ENCODE data around the gene AVPR2.

Gene AVPR2

DNA sequence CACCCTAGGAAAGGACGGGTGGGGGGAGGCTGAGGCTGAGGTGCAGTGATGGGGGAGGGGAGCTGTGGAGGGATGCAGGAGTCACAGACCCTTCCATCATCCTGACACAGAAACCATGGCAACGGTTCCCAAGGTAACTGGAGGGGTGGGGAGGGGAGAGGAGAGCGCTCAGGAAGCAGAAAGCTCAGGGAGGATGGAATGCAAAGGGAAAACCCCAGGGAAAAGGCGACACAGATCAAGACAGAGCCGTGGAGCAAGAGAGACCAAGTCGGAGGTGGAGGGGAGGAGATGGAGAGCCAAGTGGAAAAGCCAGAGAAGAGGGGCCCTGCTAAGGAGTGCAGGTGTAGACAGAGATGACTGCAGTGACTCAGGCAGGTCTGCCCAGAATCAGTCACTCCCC is 33.0 kb upstream of the AVPR2 start:
- TF ChIP-seq, protein P1, sequence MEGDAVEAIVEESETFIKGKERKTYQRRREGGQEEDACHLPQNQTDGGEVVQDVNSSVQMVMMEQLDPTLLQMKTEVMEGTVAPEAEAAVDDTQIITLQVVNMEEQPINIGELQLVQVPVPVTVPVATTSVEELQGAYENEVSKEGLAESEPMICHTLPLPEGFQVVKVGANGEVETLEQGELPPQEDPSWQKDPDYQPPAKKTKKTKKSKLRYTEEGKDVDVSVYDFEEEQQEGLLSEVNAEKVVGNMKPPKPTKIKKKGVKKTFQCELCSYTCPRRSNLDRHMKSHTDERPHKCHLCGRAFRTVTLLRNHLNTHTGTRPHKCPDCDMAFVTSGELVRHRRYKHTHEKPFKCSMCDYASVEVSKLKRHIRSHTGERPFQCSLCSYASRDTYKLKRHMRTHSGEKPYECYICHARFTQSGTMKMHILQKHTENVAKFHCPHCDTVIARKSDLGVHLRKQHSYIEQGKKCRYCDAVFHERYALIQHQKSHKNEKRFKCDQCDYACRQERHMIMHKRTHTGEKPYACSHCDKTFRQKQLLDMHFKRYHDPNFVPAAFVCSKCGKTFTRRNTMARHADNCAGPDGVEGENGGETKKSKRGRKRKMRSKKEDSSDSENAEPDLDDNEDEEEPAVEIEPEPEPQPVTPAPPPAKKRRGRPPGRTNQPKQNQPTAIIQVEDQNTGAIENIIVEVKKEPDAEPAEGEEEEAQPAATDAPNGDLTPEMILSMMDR (IDR thresholded peaks at IDR 0.05; ENCODE audit: borderline replicate concordance, insufficient read depth, low read depth, low read length) = no peak
- H3K4me3 ChIP-seq (ENCODE audit: low read depth, low read length) = no peak overlapping the region

DNA sequence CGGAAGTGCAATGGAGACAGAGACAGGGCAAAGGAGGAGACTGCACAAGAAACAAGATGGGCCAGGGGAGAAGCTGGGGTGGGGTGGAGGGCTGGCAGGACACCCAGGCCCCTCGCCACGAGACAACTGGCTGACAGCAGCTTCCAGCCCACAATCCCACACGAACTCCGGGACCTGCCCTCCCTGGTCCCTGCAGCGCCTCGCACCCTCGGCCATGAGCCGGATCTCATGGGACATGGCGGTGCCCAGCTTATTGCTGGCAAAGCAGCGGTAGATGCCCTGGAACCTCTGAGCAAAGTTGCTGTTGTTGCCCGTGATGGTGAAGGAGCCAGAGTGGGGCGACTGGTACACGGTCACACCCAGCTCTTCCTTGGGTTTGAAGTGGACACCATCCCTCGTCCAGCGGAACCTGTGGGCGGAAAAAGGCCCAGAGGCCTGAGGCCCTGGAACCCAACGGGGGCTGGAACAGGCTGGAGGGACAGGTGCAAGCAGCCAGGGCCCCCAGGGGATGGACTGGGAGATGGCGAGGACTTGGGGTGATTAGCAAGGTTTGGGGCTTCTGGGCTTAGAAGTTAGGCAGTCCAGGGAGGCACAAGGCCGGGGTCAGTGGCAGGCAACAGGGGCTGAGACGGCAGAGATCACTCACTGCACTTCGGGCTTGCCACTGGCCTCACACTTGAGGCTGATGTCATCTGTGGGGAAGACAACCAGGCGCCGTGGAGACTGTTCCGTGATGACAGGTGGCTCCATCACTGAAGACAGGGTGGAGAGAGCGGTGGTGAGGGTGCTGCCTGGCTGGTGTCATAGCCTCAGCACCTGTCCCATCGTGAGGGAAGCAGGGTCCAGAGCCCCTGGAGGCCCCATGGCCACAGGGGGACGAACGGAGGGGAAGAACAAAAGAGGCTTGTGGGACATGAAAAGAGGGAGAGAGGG is 32.3 kb upstream of the AVPR2 start:
- H3K4me3 ChIP-seq (ENCODE audit: low read depth, low read length) = no peak overlapping the region
- TF ChIP-seq, protein P1 (IDR thresholded peaks at IDR 0.05; ENCODE audit: borderline replicate concordance, insufficient read depth, low read depth, low read length) = no peak

DNA sequence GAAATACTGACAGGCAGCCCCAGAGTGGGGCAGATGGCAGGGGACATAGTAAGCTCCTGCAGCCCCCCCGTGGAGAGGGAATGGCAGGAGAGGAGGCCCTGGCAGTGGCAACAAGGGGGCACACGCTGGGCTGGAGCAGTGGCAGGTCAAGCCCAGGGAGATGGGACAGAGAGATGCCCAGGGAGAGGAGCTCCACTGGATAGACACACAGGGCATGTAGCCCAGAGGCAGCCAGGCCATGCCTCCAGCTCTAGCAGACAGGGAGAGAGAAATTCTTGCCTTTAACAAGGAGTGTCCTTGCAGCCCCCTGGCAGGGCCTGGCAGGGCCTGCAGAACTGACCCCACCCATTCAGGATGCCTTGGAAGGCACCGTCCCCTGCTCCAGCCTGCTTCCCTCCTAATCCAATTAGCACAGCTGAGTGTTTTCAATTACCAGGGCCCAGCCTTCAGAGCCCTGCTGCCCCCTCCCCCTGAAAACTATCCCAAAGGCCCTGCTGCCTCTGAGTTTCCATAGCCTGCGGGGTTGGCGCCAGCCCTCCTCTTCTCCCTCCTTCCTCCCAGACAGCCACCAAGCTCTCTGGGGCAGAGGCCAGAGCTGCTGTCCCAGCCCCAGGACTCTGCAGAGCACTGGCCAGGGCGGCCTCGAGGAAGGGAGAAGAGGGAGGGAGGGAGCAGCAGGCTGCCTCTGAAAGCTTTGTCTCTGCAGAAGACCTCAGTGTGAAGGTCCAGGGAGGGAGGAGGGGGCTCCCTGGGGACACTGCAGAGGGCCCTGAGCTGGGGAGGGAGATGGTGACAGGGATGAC is 31.0 kb upstream of the AVPR2 start:
- TF ChIP-seq, protein P1 (IDR thresholded peaks at IDR 0.05; ENCODE audit: borderline replicate concordance, insufficient read depth, low read depth, low read length) = no peak

DNA sequence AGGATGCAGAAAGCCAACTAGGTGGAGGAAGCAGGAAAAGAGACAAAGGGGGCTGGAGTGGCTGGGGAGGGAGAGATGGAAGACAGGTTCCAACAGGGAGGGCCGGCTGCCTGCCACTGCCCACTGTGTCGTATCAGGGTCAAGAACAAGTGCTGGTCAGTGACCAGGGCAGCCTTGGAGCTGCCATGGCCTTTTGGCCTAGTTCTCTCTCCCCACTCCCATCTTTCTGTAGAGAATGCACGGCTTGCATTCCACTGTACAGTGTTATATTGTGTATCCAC is 30.4 kb upstream of the AVPR2 start:
- TF ChIP-seq, protein P1 (IDR thresholded peaks at IDR 0.05; ENCODE audit: borderline replicate concordance, insufficient read depth, low read depth, low read length) = no peak
- no peak overlapping the region for H3K4me3 ChIP-seq (ENCODE audit: low read depth, low read length)

More for the DNA sequence above, 31.0 kb upstream of the AVPR2 start:
- no peak overlapping the region for H3K4me3 ChIP-seq (ENCODE audit: low read depth, low read length)

DNA sequence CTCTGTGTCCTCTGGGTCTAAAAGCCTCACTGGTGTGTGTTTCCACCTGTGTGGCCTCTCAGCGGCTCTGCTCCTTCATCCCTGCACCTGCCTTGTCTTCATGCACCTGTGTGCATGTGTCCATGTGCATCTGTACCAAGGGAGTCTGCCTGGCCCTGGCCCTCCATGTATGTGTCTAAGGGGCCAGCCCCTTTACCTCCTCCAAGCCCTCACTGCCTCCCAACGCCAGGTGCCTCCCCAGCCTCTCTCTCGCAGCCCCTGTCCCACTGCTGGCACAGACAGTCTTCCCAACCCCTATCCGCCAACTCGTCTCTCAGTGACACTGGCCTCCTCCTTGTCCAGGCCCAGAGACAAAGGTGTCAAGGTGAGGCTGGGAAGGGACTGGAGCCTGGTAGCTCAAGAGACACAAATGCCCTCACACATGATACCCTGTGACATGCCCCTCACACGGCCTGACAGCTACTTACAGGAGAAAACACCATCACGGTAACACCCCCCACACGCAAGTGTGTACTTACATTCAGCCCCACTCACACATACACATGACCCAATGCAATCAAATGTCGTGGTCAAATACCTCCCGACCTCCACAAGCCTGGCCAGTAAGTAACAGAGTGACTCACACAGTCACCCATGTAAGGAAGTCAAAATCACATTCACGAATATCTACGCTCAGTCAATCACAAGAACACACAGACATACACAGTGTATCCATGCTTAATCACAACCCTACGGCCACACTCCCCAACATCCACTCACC is 29.9 kb upstream of the AVPR2 start:
- TF ChIP-seq, protein P1 (IDR thresholded peaks at IDR 0.05; ENCODE audit: borderline replicate concordance, insufficient read depth, low read depth, low read length) = no peak
- H3K4me3 ChIP-seq (ENCODE audit: low read depth, low read length) = no peak overlapping the region

DNA sequence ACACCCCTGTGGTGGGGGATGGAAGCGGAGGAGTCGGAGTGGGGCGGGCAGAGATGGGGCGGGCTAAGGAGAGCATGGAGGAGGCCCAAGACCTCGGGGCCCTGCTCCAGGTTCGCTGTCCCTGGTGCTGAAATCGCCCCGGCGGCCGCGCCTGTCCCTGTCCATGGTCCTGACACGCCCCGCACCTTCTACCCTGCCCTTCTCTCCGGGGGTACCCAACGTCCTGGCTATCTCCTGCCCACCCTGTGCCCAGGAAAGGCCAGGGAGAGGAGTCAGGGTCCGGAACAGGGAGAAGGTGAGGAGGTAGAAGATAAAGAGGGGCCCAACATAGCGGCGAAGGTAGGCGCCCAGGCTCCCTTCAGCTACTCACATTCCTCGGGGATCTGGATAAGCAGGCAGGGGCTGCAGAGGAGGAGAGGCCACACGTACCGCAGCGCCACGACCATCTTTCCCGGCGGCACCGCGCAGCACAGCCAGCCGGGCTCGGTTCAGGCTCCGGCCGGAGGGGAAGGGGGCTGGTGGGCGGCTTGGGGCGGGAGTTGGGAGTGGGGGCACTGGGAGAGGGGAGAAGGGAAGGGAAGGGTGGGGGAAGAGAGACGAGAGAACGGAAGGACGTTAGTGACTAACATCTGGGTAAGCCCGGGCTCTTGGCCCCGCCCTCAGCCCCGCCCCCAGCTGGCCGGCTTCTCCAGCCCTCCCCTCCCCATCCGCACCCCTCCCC is 28.9 kb upstream of the AVPR2 start:
- TF ChIP-seq, protein P1 (IDR thresholded peaks at IDR 0.05; ENCODE audit: borderline replicate concordance, insufficient read depth, low read depth, low read length) = no peak
- no peak overlapping the region for H3K4me3 ChIP-seq (ENCODE audit: low read depth, low read length)

All from GM12875 (cell line).